HG03432 (cell line): ENCODE data around the gene NOL11.
"Not testable (repeated sequence)": the region's sequence is repeated elsewhere in the genome, so short reads cannot be mapped to it uniquely, and the experiment has no call there.

ENCODE experiments used
- ATAC-seq: cut with Tn5 transposase; IDR thresholded peaks from one replicate; pipeline ENCODE4 v1.9.1; 2021; ENCODE audit warnings: mild to moderate bottlenecking, moderate library complexity; ENCODE audit not compliant: unreplicated experiment

NOL11 gene

GRCh38 chr17:67707442-67707841 lies 10.3 kb upstream of the NOL11 start:
- no peak for ATAC-seq

GRCh38 chr17:67708378-67708777 lies 9.4 kb upstream of the NOL11 start:
- ATAC-seq, result no peak

- ATAC-seq, result no peak
Measured at GRCh38 chr17:67711916-67712315, 5.8 kb upstream of the NOL11 start.

- no peak for ATAC-seq
Measured at GRCh38 chr17:67712375-67712774, 5.4 kb upstream of the NOL11 start.

- ATAC-seq, result no peak
Measured at GRCh38 chr17:67713169-67713568, 4.6 kb upstream of the NOL11 start.

GRCh38 chr17:67716405-67716798 lies 1.3 kb upstream of the NOL11 start:
- ATAC-seq, result no peak

GRCh38 chr17:67717192-67717623 lies 528 bp upstream of the NOL11 start:
- ATAC-seq, result no peak

GRCh38 chr17:67718325-67718941 lies 697 bp downstream of the NOL11 start:
- ATAC-seq, result peak; percentile 8

- no peak for ATAC-seq
Measured at GRCh38 chr17:67725373-67725791, 7.6 kb downstream of the NOL11 start.

GRCh38 chr17:67725807-67726206 lies 8.1 kb downstream of the NOL11 start:
- ATAC-seq, result no peak

GRCh38 chr17:67727152-67728039 lies 9.7 kb downstream of the NOL11 start:
- ATAC-seq, result not testable (repeated sequence)

GRCh38 chr17:67729903-67730302 lies 12.2 kb downstream of the NOL11 start:
- no peak for ATAC-seq

GRCh38 chr17:67730731-67731130 lies 13.0 kb downstream of the NOL11 start:
- ATAC-seq, result no peak

- ATAC-seq, result no peak
Measured at GRCh38 chr17:67733449-67733848, 15.7 kb downstream of the NOL11 start.

- ATAC-seq, result no peak
Measured at GRCh38 chr17:67737145-67737544, 19.4 kb downstream of the NOL11 start.

- no peak for ATAC-seq
Measured at GRCh38 chr17:67742025-67742424, 24.3 kb downstream of the NOL11 start.

- no peak for ATAC-seq
Measured at GRCh38 chr17:67746704-67747571, 29.2 kb downstream of the NOL11 start.

GRCh38 chr17:67747681-67748235 lies 30.0 kb downstream of the NOL11 start:
- ATAC-seq, result no peak

- ATAC-seq, result no peak
Measured at GRCh38 chr17:67750067-67750466, 32.3 kb downstream of the NOL11 start.

GRCh38 chr17:67751101-67752074 lies 33.7 kb downstream of the NOL11 start:
- no peak for ATAC-seq
